Measurements from ENCODE around the gene CASQ1. TPM values are rescaled to one million over a fixed set of nuclear protein-coding genes. Genes with fewer than 3 reads are reported as not detected.

The CASQ1 gene
- total and polyA plus RNA-seq, 2 donors (not counting 1 experiment from before 2014, with no cell fraction given): not detected

- no peak overlapping the region for H3K4me3 Mint-ChIP-seq
- Histone ChIP-seq H3K79me2 (ENCODE audit: control insufficient read depth, insufficient read depth, low read length) (no peaks in the 10 kb centered on the region), H3K36me3 (replicated peaks in 1 of 2; ENCODE audit: control extremely low read depth in 1 of 2, control insufficient read depth in 1 of 2, extremely low read depth in 1 of 2, insufficient read depth in 2 of 2, low read length in 1 of 2) (peaks cover 40 to 93% of the 10 kb centered on the region in 2 experiments), H3K4me2 (replicated peaks; ENCODE audit: low read depth, low read length, poor library complexity, severe bottlenecking) (no peak overlapping the region), H3K4me3 (ENCODE audit: control extremely low read depth in 1 of 5, extremely low read depth in 1 of 5, insufficient read depth in 1 of 5, low read depth in 2 of 5, low read length in 4 of 5) (no peak overlapping the region), H4K20me1 (ENCODE audit: control insufficient read depth, insufficient read depth, low read length, poor library complexity, severe bottlenecking) (no peaks in the 10 kb centered on the region), H3K27me3 (replicated peaks in 1 of 4; ENCODE audit: control extremely low read depth in 1 of 4, control insufficient read depth in 3 of 4, insufficient read depth in 4 of 4, low read length in 3 of 4) (no peaks in the 10 kb centered on the region), H3K9me3 (ENCODE audit: control extremely low read depth in 1 of 3, control insufficient read depth in 2 of 3, insufficient read depth in 1 of 3, low read length in 2 of 3) (no peaks in the 10 kb centered on the region), H3K27ac (ENCODE audit: low read length in 2 of 2) (no peak overlapping the region), H3K4me1 (ENCODE audit: control insufficient read depth in 2 of 2, insufficient read depth in 2 of 2, low read length in 2 of 2) (no peaks in the 10 kb centered on the region), H3K9ac (ENCODE audit: low read length) (no peak overlapping the region), H2AFZ (ENCODE audit: insufficient read depth, low read depth, low read length, poor library complexity, severe bottlenecking) (no peak overlapping the region)
- intact Hi-C loops (cut with micrococcal nuclease): no loop called here
- H3K27me3 Mint-ChIP-seq: no peaks in the 10 kb centered on the region
- ChIA-PET CTCF (interaction anchor here (1.5 to 1.6 kb wide), 2 partner anchors 31 to 67 kb away, joined by 4 to 8 read pairs; no protein-coding TSS in a partner anchor), POLR2A (no interaction called here)
- DNase-seq: no peak
- ATAC-seq (ENCODE audit: low read depth): no peak
- H3K4me1 Mint-ChIP-seq: no peaks in the 10 kb centered on the region
- H3K9me3 Mint-ChIP-seq (ENCODE audit: insufficient read depth): no peaks in the 10 kb centered on the region
- 100% methylated on average over 2 of the region's 2 CpGs for WGBS (ENCODE audit: insufficient coverage)
- H3K27ac Mint-ChIP-seq: no peak overlapping the region
- TF ChIP-seq EZH2 (IDR thresholded peaks at IDR 0.05; ENCODE audit: borderline replicate concordance, insufficient read depth, low read depth, low read length, poor library complexity, severe bottlenecking) (no peak), CTCF (IDR thresholded peaks at IDR 0.05) (no peak)
Observed at GRCh38 chr1:160224606-160225005, 34.2 kb downstream of the CASQ1 start.

GRCh38 chr1:160225345-160225744 is 35.0 kb downstream of the CASQ1 start:
- ATAC-seq (ENCODE audit: low read depth): no peak
- Histone ChIP-seq H3K36me3 (replicated peaks in 1 of 2; ENCODE audit: control extremely low read depth in 1 of 2, control insufficient read depth in 1 of 2, extremely low read depth in 1 of 2, insufficient read depth in 2 of 2, low read length in 1 of 2) (peaks cover 35 to 93% of the 10 kb centered on the region in 2 experiments), H3K9me3 (ENCODE audit: control extremely low read depth in 1 of 3, control insufficient read depth in 2 of 3, insufficient read depth in 1 of 3, low read length in 2 of 3) (no peaks in the 10 kb centered on the region), H3K4me1 (ENCODE audit: control insufficient read depth in 2 of 2, insufficient read depth in 2 of 2, low read length in 2 of 2) (no peaks in the 10 kb centered on the region), H3K27me3 (replicated peaks in 1 of 4; ENCODE audit: control extremely low read depth in 1 of 4, control insufficient read depth in 3 of 4, insufficient read depth in 4 of 4, low read length in 3 of 4) (no peaks in the 10 kb centered on the region), H3K27ac (ENCODE audit: low read length in 2 of 2) (no peak overlapping the region), H3K9ac (ENCODE audit: low read length) (no peak overlapping the region), H3K4me3 (ENCODE audit: control extremely low read depth in 1 of 5, extremely low read depth in 1 of 5, insufficient read depth in 1 of 5, low read depth in 2 of 5, low read length in 4 of 5) (no peak overlapping the region), H2AFZ (ENCODE audit: insufficient read depth, low read depth, low read length, poor library complexity, severe bottlenecking) (no peak overlapping the region), H3K4me2 (replicated peaks; ENCODE audit: low read depth, low read length, poor library complexity, severe bottlenecking) (no peak overlapping the region), H3K79me2 (ENCODE audit: control insufficient read depth, insufficient read depth, low read length) (no peaks in the 10 kb centered on the region), H4K20me1 (ENCODE audit: control insufficient read depth, insufficient read depth, low read length, poor library complexity, severe bottlenecking) (no peaks in the 10 kb centered on the region)
- Mint-ChIP-seq H3K9me3 (ENCODE audit: insufficient read depth) (no peaks in the 10 kb centered on the region), H3K4me1 (no peaks in the 10 kb centered on the region), H3K27me3 (no peaks in the 10 kb centered on the region), H3K27ac (no peak overlapping the region), H3K4me3 (no peak overlapping the region)
- ChIA-PET POLR2A (no interaction called here), CTCF (interaction anchor here (0.6 to 1.6 kb wide), 4 partner anchors 25 to 93 kb away, joined by 3 to 8 read pairs (median 4); no protein-coding TSS in a partner anchor)
- TF ChIP-seq EZH2 (IDR thresholded peaks at IDR 0.05; ENCODE audit: borderline replicate concordance, insufficient read depth, low read depth, low read length, poor library complexity, severe bottlenecking): no peak
- no peak for TF ChIP-seq CTCF (IDR thresholded peaks at IDR 0.05)
- 100% methylated on average over 1 of the region's 2 CpGs for WGBS (ENCODE audit: insufficient coverage)
- intact Hi-C loops (cut with micrococcal nuclease): no loop called here
- no peak for DNase-seq

Measured in B cell (primary cell).